Endothelial cell of umbilical vein (primary cell): Measurements from ENCODE around the gene VCP. TPM values are rescaled to one million over a fixed set of nuclear protein-coding genes. Genes with fewer than 3 reads are reported as not detected.

Source experiments
- BruUV-seq: library from RNA; stranded (reverse); fragments of 400-500 nt; replicated peaks from 2 replicates; lab custom pipeline; 2021; lab: Mats Ljungman, UMichigan
- CTCF ChIA-PET: fragments of 300-600, 350-600 bp; sonication (Branson Sonifier 250); formaldehyde crosslinking; loops from one replicate; lab custom pipeline; 2021; ENCODE audit warnings: antibody characterized with exemption, inconsistent platforms; lab: Charles Lee
- POLR2A ChIA-PET: fragments of 300-600, 350-600 bp; sonication (Branson Sonifier 250); formaldehyde crosslinking; loops from one replicate; lab custom pipeline; 2021; ENCODE audit warnings: antibody characterized with exemption, inconsistent platforms; lab: Charles Lee
- DNase-seq: peaks from one replicate; pipeline ENCODE4 v3.0.0-alpha.2; 2011; ENCODE audit warnings: low read depth, low spot score
- FAIRE-seq: peaks from 2 replicates; lab custom pipeline; 2011; peaks lifted over from hg19 to GRCh38; lab: Jason Lieb, UNC
- H2AFZ ChIP-seq: 2 replicates; pipeline ENCODE4 v1.6.0; 2012; ENCODE audit warnings: low read depth, low read length, control low read depth, inconsistent platforms
- H3K27ac ChIP-seq: 2 replicates; pipeline ENCODE4 v1.5.1; 2011; ENCODE audit warnings: low read depth, mild to moderate bottlenecking, control low read depth, low read length, moderate library complexity; ENCODE audit not compliant: insufficient read depth
- H3K27me3 ChIP-seq, 2 experiments: 2 replicates each; pipeline versions ENCODE4 v1.6.0 to v1.6.1; 2011; ENCODE audit warnings: low read length in 2 of 2, mixed read lengths in 1 of 2; ENCODE audit not compliant: control insufficient read depth in 2 of 2, insufficient read depth in 2 of 2
- H3K36me3 ChIP-seq, 2 experiments: 2 replicates in 1 of 2; 3 replicates in 1 of 2; pipeline ENCODE4 v1.5.1; 2011; ENCODE audit warnings: low read length in 2 of 2, mild to moderate bottlenecking in 1 of 2, moderate library complexity in 1 of 2; ENCODE audit not compliant: control insufficient read depth in 2 of 2, insufficient read depth in 2 of 2; ENCODE audit errors: extremely low read depth in 1 of 2
- H3K4me1 ChIP-seq: 3 replicates; pipeline ENCODE4 v1.5.1; 2011; ENCODE audit warnings: mild to moderate bottlenecking, low read length; ENCODE audit not compliant: control insufficient read depth, insufficient read depth; ENCODE audit errors: extremely low read depth
- H3K4me2 ChIP-seq: 2 replicates; pipeline ENCODE4 v1.6.1; 2011; ENCODE audit warnings: low read length, control low read depth, mixed read lengths; ENCODE audit not compliant: insufficient read depth
- H3K4me3 ChIP-seq, 3 experiments: fragments of 200-600 bp in 1 of 3; sonication (generic), shearing (Covaris generic) in 1 of 3; replicated peaks in 1 of 3; 2 replicates each; pipeline ENCODE4 v1.5.1; 2011 to 2016; ENCODE audit warnings: control low read depth in 3 of 3, low read length in 3 of 3, mild to moderate bottlenecking in 2 of 3, inconsistent platforms in 1 of 3, low read depth in 1 of 3, moderate library complexity in 1 of 3; ENCODE audit not compliant: insufficient read depth in 1 of 3
- H3K79me2 ChIP-seq: 2 replicates; pipeline ENCODE4 v1.6.0; 2012; ENCODE audit warnings: low read length, inconsistent platforms; ENCODE audit not compliant: control insufficient read depth, insufficient read depth
- H3K9ac ChIP-seq: replicated peaks from 2 replicates; pipeline ENCODE3; 2011; ENCODE audit warnings: low read length, control low read depth; ENCODE audit not compliant: insufficient read depth; ENCODE audit errors: extremely low read depth
- H3K9me1 ChIP-seq: replicated peaks from 3 replicates; pipeline ENCODE4 v1.6.0; 2011; ENCODE audit warnings: mild to moderate bottlenecking, low read length; ENCODE audit not compliant: control insufficient read depth, insufficient read depth; ENCODE audit errors: extremely low read depth
- H3K9me3 ChIP-seq: replicated peaks from 2 replicates; pipeline ENCODE4 v1.5.1; 2012; ENCODE audit warnings: low read length, inconsistent platforms; ENCODE audit not compliant: control insufficient read depth, insufficient read depth
- H4K20me1 ChIP-seq: replicated peaks from 2 replicates; pipeline ENCODE3; 2011; ENCODE audit warnings: mild to moderate bottlenecking, low read length; ENCODE audit not compliant: control insufficient read depth, insufficient read depth; ENCODE audit errors: extremely low read depth
- JUN ChIP-seq: IDR thresholded peaks from 2 replicates; pipeline ENCODE4 v1.6.1; 2011; ENCODE audit warnings: borderline replicate concordance, low read depth; ENCODE audit not compliant: insufficient read length, insufficient read depth
- POLR2A ChIP-seq: IDR thresholded peaks from 2 replicates; pipeline ENCODE4 v1.6.1; 2012; ENCODE audit warnings: low read depth, mild to moderate bottlenecking, control low read depth, low read length
- dilution Hi-C: fragments of 300-500 bp; cut with MboI; formaldehyde crosslinking; loops from one replicate; pipeline ENCODE4 v1.15.0; 2019; ENCODE audit warnings: low sequenced_read_pairs; ENCODE audit not compliant: extremely low pct_ligation_motif_present
- intact Hi-C: fragments of 100-400 bp; cut with micrococcal nuclease; formaldehyde crosslinking; loops from one replicate; pipeline ENCODE4 v1.10.0; 2022
- polyA plus RNA-seq, 4 experiments: library from polyadenylated mRNA; depleted of rRNA in 3 of 4; stranded (reverse) in 3 of 4; unstranded in 1 of 4; fragments of >200 nt; gene quantifications; 2 replicates each; pipeline versions ENCODE4 v1.2.1 to v1.2.3, GENCODE V29; 2011 to 2012; ENCODE audit warnings: missing spikeins in 1 of 4
- total RNA-seq: library from RNA; stranded (reverse); gene quantifications from 2 replicates; pipeline ENCODE4 v1.2.3, GENCODE V29; 2021

The VCP gene
- total and polyA plus RNA-seq, 2 donors (not counting 3 experiments of a cell fraction or from before 2014, with no cell fraction given), result 349 to 493 TPM

GRCh38 chr9:35067056-35067455, 5.4 kb downstream of the VCP start:
- DNase-seq (no peak), FAIRE-seq (no peak)
- Histone ChIP-seq H3K4me3 (no peak overlapping the region), H3K36me3 (peaks cover 45 to 49% of the 10 kb centered on the region in 2 experiments), H3K9me3 (no peaks in the 10 kb centered on the region), H3K4me2 (no peak overlapping the region), H2AFZ (no peak overlapping the region), H3K4me1 (peaks cover 25% of the 10 kb centered on the region), H3K27ac (no peak overlapping the region), H3K9me1 (no peaks in the 10 kb centered on the region), H3K27me3 (no peaks in the 10 kb centered on the region), H3K9ac (no peak overlapping the region), H4K20me1 (peaks cover 16% of the 10 kb centered on the region), H3K79me2 (peaks cover 79% of the 10 kb centered on the region)
- intact Hi-C loops (no loop called here), dilution Hi-C loops (no loop called here)
- ChIA-PET POLR2A (interaction anchor here (0.8 kb wide), 1 partner anchor 13 kb away, joined by 3 read pairs; the partner anchor contains the start of gene FANCG), CTCF (interaction anchor here (1.1 to 1.4 kb wide), 2 partner anchors 16 to 167 kb away, joined by 3 to 11 read pairs; no protein-coding TSS in a partner anchor)
- no TSS peak for BruUV-seq
- no peak for TF ChIP-seq JUN

DNA sequence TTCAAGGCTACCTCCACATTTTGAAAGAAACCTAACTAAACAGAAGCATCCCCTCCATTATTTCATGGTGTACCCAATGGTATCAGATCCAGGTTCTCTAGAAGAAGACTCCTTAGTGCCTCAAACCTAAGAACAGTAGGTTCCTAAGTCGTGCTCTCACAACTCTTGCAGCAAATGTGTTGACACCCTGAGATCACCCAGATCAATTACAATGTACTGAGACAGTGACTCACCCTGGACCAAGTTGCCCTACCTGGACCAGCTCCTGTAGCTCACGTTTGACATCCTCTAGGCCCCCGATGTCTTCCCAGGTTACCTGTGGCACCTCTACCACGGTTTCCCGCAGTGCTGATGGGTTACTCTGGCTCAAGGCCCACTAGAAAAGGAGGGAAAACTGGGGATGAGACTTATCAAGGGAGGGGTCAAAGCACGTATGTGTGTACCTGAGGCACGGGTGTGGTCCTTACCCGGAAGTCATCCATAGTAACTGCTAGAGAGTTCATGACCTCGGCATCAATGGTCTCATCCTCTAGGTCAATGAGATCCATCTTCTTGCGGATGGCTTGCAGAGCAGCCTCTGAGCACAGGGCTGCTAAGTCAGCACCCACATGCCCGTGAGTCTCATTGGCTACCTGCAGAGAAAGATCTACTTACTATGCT, 11.7 kb downstream of the VCP start:
- peaks cover 3% of the 10 kb centered on the region for H4K20me1 ChIP-seq
- no peak overlapping the region for H2AFZ ChIP-seq
- no TSS peak for BruUV-seq
- H3K9ac ChIP-seq, result no peak overlapping the region
- no peaks in the 10 kb centered on the region for H3K9me3 ChIP-seq
- peaks cover 26% of the 10 kb centered on the region for H3K79me2 ChIP-seq
- no peak for FAIRE-seq
- no peak for DNase-seq
- CTCF ChIA-PET, result interaction anchor here (1.7 to 2.1 kb wide), 2 partner anchors 9 to 161 kb away, joined by 6 to 16 read pairs; no protein-coding TSS in a partner anchor
- H3K27me3 ChIP-seq, result no peaks in the 10 kb centered on the region
- no peaks in the 10 kb centered on the region for H3K4me1 ChIP-seq
- no peak overlapping the region for H3K4me2 ChIP-seq
- no peak for TF ChIP-seq POLR2A
- H3K4me3 ChIP-seq, result no peak overlapping the region
- dilution Hi-C loops, result no loop called here
- intact Hi-C loops, result no loop called here
- no peak overlapping the region for H3K27ac ChIP-seq
- POLR2A ChIA-PET, result no interaction called here
- H3K9me1 ChIP-seq, result no peaks in the 10 kb centered on the region
- H3K36me3 ChIP-seq, result peaks cover 76 to 84% of the 10 kb centered on the region in 2 experiments
